ENCODE results near the gene OR6C68.
"Not testable (repeated sequence)": the region's sequence is repeated elsewhere in the genome, so short reads cannot be mapped to it uniquely, and the experiment has no call there.

OR6C68 gene

GRCh38 chr12:55446326-55446725, 45.9 kb upstream of the OR6C68 start:
- Histone ChIP-seq H3K27ac (ENCODE audit: low read length) (no peak overlapping the region), H3K9me2 (replicated peaks; ENCODE audit: insufficient read depth, low read length) (no peaks in the 10 kb centered on the region), H3K9me3 (replicated peaks; ENCODE audit: insufficient read depth, low read length) (no peaks in the 10 kb centered on the region), H4K20me1 (ENCODE audit: insufficient read depth, low read length) (no peaks in the 10 kb centered on the region), H3K4me2 (ENCODE audit: low read depth, low read length) (no peak overlapping the region), H3K36me3 (replicated peaks; ENCODE audit: insufficient read depth, low read length) (no peaks in the 10 kb centered on the region), H2AFZ (ENCODE audit: low read length) (no peak overlapping the region), H3K79me2 (ENCODE audit: low read length) (no peaks in the 10 kb centered on the region), H3K9ac (ENCODE audit: low read length) (no peak overlapping the region), H3F3A (ENCODE audit: insufficient read depth, low read length) (no peaks in the 10 kb centered on the region), H3K4me3 (ENCODE audit: low read length) (no peak overlapping the region), H3K4me1 (ENCODE audit: low read length) (no peaks in the 10 kb centered on the region), H3K27me3 (replicated peaks; ENCODE audit: insufficient read depth, low read length) (no peaks in the 10 kb centered on the region)
- TF ChIP-seq EZH2phosphoT487 (IDR thresholded peaks at IDR 0.05; ENCODE audit: low read length) = no peak
- TF ChIP-seq CTCF (IDR thresholded peaks at IDR 0.05; ENCODE audit: low read length) = peak; percentile 15; the same call in 1 of the 2 replicates
- no peak for DNase-seq

DNA sequence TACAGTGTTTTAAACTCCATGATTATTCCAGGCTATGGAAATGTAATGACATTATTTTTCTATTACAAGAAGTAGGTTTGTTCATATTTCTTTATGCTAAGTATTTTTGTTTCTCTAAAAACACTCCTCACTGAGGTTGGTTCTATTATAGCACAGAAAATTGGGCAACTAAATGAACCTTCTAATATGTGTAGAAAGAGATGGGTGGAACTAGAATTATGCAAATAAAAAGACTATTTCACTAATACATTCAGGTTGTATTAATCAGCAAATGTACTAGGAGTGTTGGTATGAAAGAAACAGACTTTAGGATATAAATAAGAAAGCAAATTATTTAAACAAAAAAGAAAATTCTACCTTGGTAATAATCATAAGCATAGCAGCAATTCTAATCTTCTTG, 43.4 kb upstream of the OR6C68 start:
- H3F3A ChIP-seq (ENCODE audit: insufficient read depth, low read length) = no peaks in the 10 kb centered on the region
- H3K27ac ChIP-seq (ENCODE audit: low read length) = no peak overlapping the region
- no peak for DNase-seq
- H3K4me2 ChIP-seq (ENCODE audit: low read depth, low read length) = no peak overlapping the region
- H3K4me1 ChIP-seq (ENCODE audit: low read length) = peaks cover 12% of the 10 kb centered on the region
- H4K20me1 ChIP-seq (ENCODE audit: insufficient read depth, low read length) = no peaks in the 10 kb centered on the region
- H3K27me3 ChIP-seq (replicated peaks; ENCODE audit: insufficient read depth, low read length) = no peaks in the 10 kb centered on the region
- no peak overlapping the region for H3K4me3 ChIP-seq (ENCODE audit: low read length)
- no peaks in the 10 kb centered on the region for H3K9me3 ChIP-seq (replicated peaks; ENCODE audit: insufficient read depth, low read length)
- TF ChIP-seq EZH2phosphoT487 (IDR thresholded peaks at IDR 0.05; ENCODE audit: low read length) = no peak
- no peak for TF ChIP-seq EZH2 (optimal IDR thresholded peaks at IDR 0.05; ENCODE audit: low read depth, low read length)
- TF ChIP-seq CTCF (IDR thresholded peaks at IDR 0.05; ENCODE audit: low read length) = no peak
- H2AFZ ChIP-seq (ENCODE audit: low read length) = no peak overlapping the region
- no peaks in the 10 kb centered on the region for H3K9me2 ChIP-seq (replicated peaks; ENCODE audit: insufficient read depth, low read length)
- H3K9ac ChIP-seq (ENCODE audit: low read length) = no peak overlapping the region
- no peaks in the 10 kb centered on the region for H3K79me2 ChIP-seq (ENCODE audit: low read length)
- H3K36me3 ChIP-seq (replicated peaks; ENCODE audit: insufficient read depth, low read length) = no peaks in the 10 kb centered on the region

DNA sequence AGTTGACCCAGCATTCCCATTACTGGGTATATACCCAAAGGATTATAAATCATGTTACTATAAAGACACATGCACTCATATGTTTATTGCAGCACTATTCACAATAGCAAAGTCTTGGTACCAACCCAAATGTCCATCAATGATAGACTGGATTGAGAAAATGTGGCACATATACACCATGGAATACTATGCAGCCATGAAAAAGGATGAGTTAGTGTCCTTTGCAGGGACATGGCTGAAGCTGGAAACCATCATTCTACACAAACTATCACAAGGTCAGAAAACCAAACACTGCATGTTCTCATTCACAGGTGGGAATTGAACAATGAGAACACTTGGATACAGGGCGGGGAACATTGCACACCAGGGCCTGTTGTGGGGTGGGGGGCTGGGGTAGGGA, 27.3 kb upstream of the OR6C68 start:
- not testable (repeated sequence) for H3K4me2 ChIP-seq (ENCODE audit: low read depth, low read length); DNase-seq; H3K9me2 ChIP-seq (replicated peaks; ENCODE audit: insufficient read depth, low read length); H3K79me2 ChIP-seq (ENCODE audit: low read length); H2AFZ ChIP-seq (ENCODE audit: low read length); H3K27me3 ChIP-seq (replicated peaks; ENCODE audit: insufficient read depth, low read length); H3K4me3 ChIP-seq (ENCODE audit: low read length); H3K27ac ChIP-seq (ENCODE audit: low read length); H3F3A ChIP-seq (ENCODE audit: insufficient read depth, low read length); H3K9ac ChIP-seq (ENCODE audit: low read length); H3K36me3 ChIP-seq (replicated peaks; ENCODE audit: insufficient read depth, low read length); H3K9me3 ChIP-seq (replicated peaks; ENCODE audit: insufficient read depth, low read length); H4K20me1 ChIP-seq (ENCODE audit: insufficient read depth, low read length)
- H3K4me1 ChIP-seq (ENCODE audit: low read length) = peaks cover 26% of the 10 kb centered on the region

DNA sequence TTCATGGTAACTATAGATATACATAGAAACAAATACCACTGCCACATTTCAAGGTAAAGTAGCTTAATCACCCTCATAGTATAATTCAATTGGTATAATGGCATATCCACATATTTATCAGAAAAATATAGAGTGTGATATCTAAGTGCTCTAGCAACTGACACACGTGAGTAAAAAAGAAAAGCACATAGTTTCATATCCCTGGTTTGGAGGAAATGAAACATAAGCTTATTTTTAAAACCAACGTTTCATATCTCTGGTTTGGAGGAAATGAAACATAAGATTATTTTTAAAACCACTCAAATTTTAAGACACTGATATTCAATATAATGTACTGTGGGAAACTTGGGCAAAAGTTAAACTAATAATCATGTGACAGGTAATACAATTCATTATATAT, 24.3 kb upstream of the OR6C68 start:
- Histone ChIP-seq H3K4me3 (ENCODE audit: low read length) (no peak overlapping the region), H3K27ac (ENCODE audit: low read length) (no peak overlapping the region; the same call in 1 of the 2 replicates), H2AFZ (ENCODE audit: low read length) (no peak overlapping the region), H3K9me2 (replicated peaks; ENCODE audit: insufficient read depth, low read length) (no peaks in the 10 kb centered on the region), H3K27me3 (replicated peaks; ENCODE audit: insufficient read depth, low read length) (no peaks in the 10 kb centered on the region), H3K4me2 (ENCODE audit: low read depth, low read length) (peak overlapping the region; percentile 50), H4K20me1 (ENCODE audit: insufficient read depth, low read length) (no peaks in the 10 kb centered on the region), H3K9me3 (replicated peaks; ENCODE audit: insufficient read depth, low read length) (no peaks in the 10 kb centered on the region), H3K36me3 (replicated peaks; ENCODE audit: insufficient read depth, low read length) (no peaks in the 10 kb centered on the region), H3K79me2 (ENCODE audit: low read length) (no peaks in the 10 kb centered on the region), H3K4me1 (ENCODE audit: low read length) (peaks cover 26% of the 10 kb centered on the region), H3F3A (ENCODE audit: insufficient read depth, low read length) (no peaks in the 10 kb centered on the region), H3K9ac (ENCODE audit: low read length) (no peak overlapping the region)
- no peak for TF ChIP-seq EZH2phosphoT487 (IDR thresholded peaks at IDR 0.05; ENCODE audit: low read length)
- TF ChIP-seq EZH2 (optimal IDR thresholded peaks at IDR 0.05; ENCODE audit: low read depth, low read length) = no peak
- no peak for TF ChIP-seq CTCF (IDR thresholded peaks at IDR 0.05; ENCODE audit: low read length)
- DNase-seq = peak; percentile 78
